ENCODE measurements around the gene TMEM35A. TPM values are rescaled to one million over a fixed set of nuclear protein-coding genes. Genes with fewer than 3 reads are reported as not detected.

TMEM35A gene
- total RNA-seq, 2 experiments from 2014 or later, result not detected

DNA sequence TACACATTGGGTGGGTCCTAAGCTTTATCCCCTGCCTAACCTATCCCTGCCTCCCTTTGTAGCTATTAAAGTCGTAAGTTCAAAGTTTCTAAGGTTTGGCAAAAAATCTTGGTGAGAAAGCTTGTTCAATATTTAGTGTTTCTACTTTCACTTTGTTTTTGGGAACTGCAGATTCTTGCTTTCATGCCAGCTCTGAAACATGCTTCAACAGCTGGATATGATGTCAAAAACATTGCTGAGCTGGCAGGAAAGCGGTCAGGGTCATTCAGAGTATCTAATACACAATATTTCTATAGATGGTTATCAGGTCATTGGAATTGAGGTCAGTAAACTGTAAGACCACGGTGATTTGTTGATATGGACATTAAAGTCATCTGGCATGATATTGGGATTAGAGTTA, 39.0 kb downstream of the TMEM35A start:
- H3K4me1 Mint-ChIP-seq (ENCODE audit: low read depth), result no peaks in the 10 kb centered on the region
- H3K27ac Mint-ChIP-seq, result no peak overlapping the region
- Histone ChIP-seq H3K27ac (ENCODE audit: low read depth in 1 of 2, low read length in 2 of 2) (no peak overlapping the region), H3K27me3 (ENCODE audit: control insufficient read depth in 1 of 2, insufficient read depth in 2 of 2, low read length in 2 of 2) (no peaks in the 10 kb centered on the region), H3K4me3 (ENCODE audit: low read length) (no peak overlapping the region), H3K4me1 (ENCODE audit: insufficient read depth, low read length) (no peaks in the 10 kb centered on the region), H3K9me3 (ENCODE audit: control insufficient read depth in 1 of 2, insufficient read depth in 1 of 2, low read length in 2 of 2) (no peaks in the 10 kb centered on the region), H3K36me3 (ENCODE audit: insufficient read depth, low read length) (no peaks in the 10 kb centered on the region)
- TF ChIP-seq CTCF (IDR thresholded peaks at IDR 0.05), result no peak
- no peak overlapping the region for H3K4me3 Mint-ChIP-seq
- ChIA-PET CTCF (no interaction called here), POLR2A (no interaction called here)
- no peaks in the 10 kb centered on the region for H3K36me3 Mint-ChIP-seq (ENCODE audit: low read depth)
- H3K9me3 Mint-ChIP-seq, result no peaks in the 10 kb centered on the region
- no peaks in the 10 kb centered on the region for H3K27me3 Mint-ChIP-seq
- DNase-seq (no peak), ATAC-seq (ENCODE audit: poor library complexity) (no peak)
- intact Hi-C loops (cut with DNase I, micrococcal nuclease), result no loop called here

GRCh38 chrX:101136235-101136634, 57.6 kb downstream of the TMEM35A start:
- Mint-ChIP-seq H3K9me3 (no peaks in the 10 kb centered on the region), H3K4me3 (no peak overlapping the region), H3K27ac (no peak overlapping the region), H3K4me1 (ENCODE audit: low read depth) (no peaks in the 10 kb centered on the region), H3K36me3 (ENCODE audit: low read depth) (no peaks in the 10 kb centered on the region), H3K27me3 (no peaks in the 10 kb centered on the region)
- ChIA-PET CTCF (no interaction called here), POLR2A (interaction anchor here (0.6 kb wide), 1 partner anchor 89 kb away, joined by 3 read pairs; no protein-coding TSS in a partner anchor)
- Histone ChIP-seq H3K27ac (ENCODE audit: low read depth in 1 of 2, low read length in 2 of 2) (no peak overlapping the region), H3K36me3 (ENCODE audit: insufficient read depth, low read length) (no peaks in the 10 kb centered on the region), H3K4me3 (ENCODE audit: low read length) (no peak overlapping the region), H3K4me1 (ENCODE audit: insufficient read depth, low read length) (no peaks in the 10 kb centered on the region), H3K27me3 (ENCODE audit: control insufficient read depth in 1 of 2, insufficient read depth in 2 of 2, low read length in 2 of 2) (no peaks in the 10 kb centered on the region), H3K9me3 (ENCODE audit: control insufficient read depth in 1 of 2, insufficient read depth in 1 of 2, low read length in 2 of 2) (no peaks in the 10 kb centered on the region)
- no peak for ATAC-seq (ENCODE audit: poor library complexity)
- TF ChIP-seq CTCF (IDR thresholded peaks at IDR 0.05), result no peak
- no peak for DNase-seq
- intact Hi-C loops (cut with DNase I, micrococcal nuclease), result no loop called here

Other genes with a start within 250 kb of the TMEM35A start
- under 1 TPM in 1 of 2 experiments, not detected in 1; 0.36 TPM for gene NOX1, start 204.5 kb upstream of the TMEM35A start, total RNA-seq
- 1 to 10 TPM; 1.9 to 2.5 TPM for gene XKRX, start 150.0 kb upstream of the TMEM35A start, total RNA-seq
- not detected for gene ARL13A, start 109.2 kb upstream of the TMEM35A start, total RNA-seq
- gene TRMT2B, start 26.8 kb upstream of the TMEM35A start, total RNA-seq, result 10 to 100 TPM; 27.9 to 28.0 TPM
- gene CENPI, start 19.3 kb downstream of the TMEM35A start, total RNA-seq, result under 1 TPM; 0.28 to 0.49 TPM
- not detected for gene DRP2, start 140.9 kb downstream of the TMEM35A start, total RNA-seq
- not detected for gene TAF7L, start 212.5 kb downstream of the TMEM35A start, total RNA-seq